Pancreas (tissue), 10 donors: ENCODE data around the gene KLHDC7B. TPM values are rescaled to one million over a fixed set of nuclear protein-coding genes. Genes with fewer than 3 reads are reported as not detected.

Experiments
- ATAC-seq, 4 donors: fragments of 200-7000 bp; cut with Tn5 transposase; one replicate each; pipeline versions ENCODE4 v1.8.0 to v1.9.1; 2020; ENCODE audit warnings: mild to moderate bottlenecking in 4 of 4, moderate library complexity in 4 of 4
- DNase-seq, 6 donors: peaks; one replicate each; pipeline ENCODE4 v3.0.0-alpha.2; 2020
- FAIRE-seq: peaks from 2 replicates; lab custom pipeline; 2012; peaks lifted over from hg19 to GRCh38; lab: Jason Lieb, UNC
- H3K27ac ChIP-seq, 4 donors: fragments of 200-600 bp; sonication (generic); 1 replicate in 3 of 4; 2 replicates in 1 of 4; pipeline versions ENCODE4 v1.5.0 to v1.8.0; 2020
- H3K27me3 ChIP-seq, 4 donors: fragments of 200-600 bp; one replicate each; pipeline ENCODE4 v1.8.0; 2021
- H3K36me3 ChIP-seq, 3 donors: fragments of 200-600 bp; sonication (generic) in 1 of 3; one replicate each; pipeline versions ENCODE4 v1.5.0 to v1.8.0; 2020 to 2021
- H3K4me1 ChIP-seq, 3 donors: fragments of 200-600 bp; one replicate each; pipeline ENCODE4 v1.8.0; 2021
- H3K4me3 ChIP-seq, 4 donors: fragments of 200-600 bp; sonication (generic) in 2 of 4; one replicate each; pipeline versions ENCODE4 v1.5.0 to v1.8.0; 2020 to 2021
- H3K9me3 ChIP-seq, 4 donors: fragments of 200-600 bp; one replicate each; pipeline ENCODE4 v1.8.0; 2021
- WGBS, 2 donors: extraction: QIAGEN DNeasy Blood & Tissue Kit; methylation state at CpG; one replicate each; pipeline ENCODE4 v1.1.7; 2013; 5-methylcytosine and 5-hydroxymethylcytosine counted together
- intact Hi-C, 3 donors: fragments of 100-400 bp; cut with DNase I; formaldehyde crosslinking; loops; one replicate each; pipeline versions ENCODE4 v1.11.1 to v1.14.2; 2022
- polyA plus RNA-seq, 2 donors: library from polyadenylated mRNA; stranded (reverse); fragments of 200-250 nt; gene quantifications; one replicate each; pipeline ENCODE4 v1.2.3, GENCODE V29; 2013
- total RNA-seq, 6 donors: library from RNA; stranded (reverse); fragmentation: NEBNext Ultra II Directional in 4 of 6; extraction: Animal tissue kit (Norgen Biotek cat#: 25700) in 4 of 6; gene quantifications; one replicate each; pipeline versions ENCODE4 v1.2.1 to v1.2.4, GENCODE V29; 2021 to 2023
- TF ChIP-seq, protein P1 (sequence below), 4 donors: fragments of 200-600 bp; sonication (generic) in 3 of 4; IDR thresholded peaks; one replicate each; pipeline versions ENCODE4 v1.5.0 to v1.8.0; 2021; ENCODE audit warnings: antibody characterized with exemption in 4 of 4
- donor health status: healthy with polysubstance abuse.
- donor health status: DM: no; HTN: no; CAD: no; lungs with moderate emphysema.
- donor health status: DM: no; HTN: no; CAD: no.
- donor health status: control.
- donor health status: control.
- donor health status: Bipolar disorder and iron deficiency.
- donor health status: DM: yes; HTN: yes; CAD: no.
- donor health status: DM: no; HTN: no; CAD: no.
- donor health status: DM: no; HTN: no; CAD: no.
- donor health status: DM: yes; HTN: yes; CAD: no.

KLHDC7B gene
- total and polyA plus RNA-seq, 8 donors = 0.03 to 2.1 (median 0.15) TPM; not detected in 1

DNA sequence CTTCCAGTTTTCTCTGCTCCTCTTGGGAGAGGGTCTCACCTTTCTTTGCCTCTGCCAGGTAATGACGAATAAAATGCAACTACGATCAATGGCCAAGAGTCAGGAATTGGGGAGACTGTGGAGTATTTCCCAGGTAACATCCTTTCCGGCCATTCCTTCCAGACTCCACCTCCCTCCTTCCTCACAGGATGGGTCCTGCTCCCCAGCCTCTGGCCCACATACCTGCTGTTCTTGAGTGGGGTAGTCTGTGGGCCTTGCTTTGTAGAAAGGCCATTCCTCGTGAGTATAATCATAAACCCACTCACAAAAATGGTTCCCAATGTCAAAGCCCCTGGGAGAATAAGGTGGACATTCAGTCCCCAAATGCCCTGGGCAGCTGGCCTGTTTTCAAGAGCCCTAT lies 34.1 kb downstream of the KLHDC7B start:
- ATAC-seq (no peak), DNase-seq (no peak), FAIRE-seq (no peak)
- H3K27me3 ChIP-seq = no peaks in the 10 kb centered on the region
- 93 to 94% methylated on average over 4 of the region's 4 CpGs for WGBS, 2 donors
- H3K36me3 ChIP-seq = no peaks in the 10 kb centered on the region
- TF ChIP-seq, protein P1, sequence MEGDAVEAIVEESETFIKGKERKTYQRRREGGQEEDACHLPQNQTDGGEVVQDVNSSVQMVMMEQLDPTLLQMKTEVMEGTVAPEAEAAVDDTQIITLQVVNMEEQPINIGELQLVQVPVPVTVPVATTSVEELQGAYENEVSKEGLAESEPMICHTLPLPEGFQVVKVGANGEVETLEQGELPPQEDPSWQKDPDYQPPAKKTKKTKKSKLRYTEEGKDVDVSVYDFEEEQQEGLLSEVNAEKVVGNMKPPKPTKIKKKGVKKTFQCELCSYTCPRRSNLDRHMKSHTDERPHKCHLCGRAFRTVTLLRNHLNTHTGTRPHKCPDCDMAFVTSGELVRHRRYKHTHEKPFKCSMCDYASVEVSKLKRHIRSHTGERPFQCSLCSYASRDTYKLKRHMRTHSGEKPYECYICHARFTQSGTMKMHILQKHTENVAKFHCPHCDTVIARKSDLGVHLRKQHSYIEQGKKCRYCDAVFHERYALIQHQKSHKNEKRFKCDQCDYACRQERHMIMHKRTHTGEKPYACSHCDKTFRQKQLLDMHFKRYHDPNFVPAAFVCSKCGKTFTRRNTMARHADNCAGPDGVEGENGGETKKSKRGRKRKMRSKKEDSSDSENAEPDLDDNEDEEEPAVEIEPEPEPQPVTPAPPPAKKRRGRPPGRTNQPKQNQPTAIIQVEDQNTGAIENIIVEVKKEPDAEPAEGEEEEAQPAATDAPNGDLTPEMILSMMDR (IDR thresholded peaks at IDR 0.05) = no peak
- intact Hi-C loops = no loop called here
- peaks cover 0 to 10% (median 0%) of the 10 kb centered on the region in 3 donors for H3K4me1 ChIP-seq
- H3K27ac ChIP-seq = no peak overlapping the region
- no peaks in the 10 kb centered on the region for H3K9me3 ChIP-seq
- no peak overlapping the region for H3K4me3 ChIP-seq

DNA sequence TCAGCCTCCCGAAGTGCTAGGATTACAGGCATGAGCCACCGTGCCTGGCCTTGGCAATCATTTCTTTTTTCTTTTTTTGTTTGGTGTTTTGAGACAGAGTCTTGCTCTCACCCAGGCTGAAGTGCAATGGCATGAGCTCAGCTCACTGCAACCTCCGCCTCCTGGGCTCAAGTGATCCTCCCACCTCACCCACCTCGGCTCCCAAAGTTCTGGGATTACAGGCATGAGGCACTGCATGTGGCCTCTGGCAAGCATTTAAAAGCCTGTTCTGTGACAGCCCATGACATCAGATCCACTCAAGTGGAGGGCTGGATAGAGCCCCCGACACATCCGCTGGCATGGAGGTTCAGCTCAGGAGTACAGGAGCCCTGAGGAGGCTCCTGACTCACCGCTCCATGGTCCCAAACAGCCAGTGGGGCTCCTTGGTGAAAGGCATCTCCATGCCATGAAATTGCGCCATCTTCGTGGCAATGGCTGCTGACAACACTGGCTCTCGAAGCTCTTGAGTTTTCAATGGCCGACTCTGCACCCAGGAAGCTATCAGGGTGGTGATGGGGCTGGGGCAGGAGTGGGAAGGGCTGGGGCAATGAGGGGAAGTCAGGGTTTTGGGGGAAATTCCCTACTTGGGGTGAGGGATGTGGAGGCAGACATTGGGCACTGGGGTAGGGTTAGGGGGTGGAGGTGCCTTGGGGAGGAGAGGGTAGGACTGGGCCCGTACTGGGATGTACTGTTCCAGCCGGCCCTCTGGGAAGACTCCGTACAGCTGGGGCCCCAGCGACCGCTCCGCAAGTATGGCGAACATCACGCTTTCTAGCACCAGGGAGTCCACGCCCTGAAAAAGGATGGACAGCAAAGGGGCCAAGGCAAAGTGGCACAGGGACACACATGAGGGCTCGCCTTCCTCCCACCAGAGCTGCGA lies 35.6 kb downstream of the KLHDC7B start:
- 86 to 93% methylated on average over 22 of the region's 22 CpGs for WGBS, 2 donors
- Histone ChIP-seq H3K4me3 (peak overlapping the region; percentile 70 to 91 (median 88)), H3K27ac (no peak overlapping the region), H3K4me1 (peaks cover 0 to 10% (median 0%) of the 10 kb centered on the region in 3 donors), H3K27me3 (no peaks in the 10 kb centered on the region), H3K9me3 (no peaks in the 10 kb centered on the region), H3K36me3 (no peaks in the 10 kb centered on the region)
- DNase-seq = peak in 2 of 6 donors; percentile 49 to 59
- intact Hi-C loops = no loop called here
- ATAC-seq = no peak
- no peak for FAIRE-seq
- TF ChIP-seq, protein P1 (IDR thresholded peaks at IDR 0.05) = no peak

DNA sequence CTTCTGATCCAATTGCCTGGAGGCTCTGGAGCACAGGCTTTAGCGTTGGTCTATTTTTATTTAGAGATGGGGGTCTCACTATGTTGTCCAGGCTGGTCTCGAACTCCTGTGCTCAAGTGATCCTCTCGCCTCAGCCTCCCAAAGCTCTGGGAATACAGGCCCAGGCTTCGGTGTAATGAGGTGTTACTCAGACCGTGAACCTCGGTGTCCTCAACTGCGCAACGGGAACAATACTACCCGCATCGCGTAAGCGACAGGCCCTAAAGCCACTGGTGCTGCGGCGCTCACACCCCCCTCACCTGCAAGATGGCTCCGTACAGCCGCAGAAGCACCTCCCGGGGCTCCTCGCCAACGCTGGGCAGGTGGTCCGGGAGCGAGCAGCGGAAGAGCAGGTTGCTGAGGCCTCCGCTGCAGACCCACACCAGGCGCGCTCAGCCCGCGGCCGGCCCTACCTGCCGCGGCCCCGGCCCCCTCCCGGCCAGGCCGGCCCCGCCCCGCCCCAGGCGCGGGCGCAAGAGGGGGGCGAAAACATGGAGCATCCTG lies 36.3 kb downstream of the KLHDC7B start:
- H3K27me3 ChIP-seq = no peaks in the 10 kb centered on the region
- ATAC-seq = peak in 2 of 4 donors; percentile 62
- WGBS, 2 donors = 5 to 6% methylated on average over 35 to 39 of the region's 39 CpGs
- peak overlapping the region; percentile 70 to 91 (median 88) for H3K4me3 ChIP-seq
- DNase-seq = peak in 1 of 6 donors; percentile 81
- H3K4me1 ChIP-seq = peaks cover 0 to 10% (median 0%) of the 10 kb centered on the region in 3 donors
- no peak for FAIRE-seq
- no peaks in the 10 kb centered on the region for H3K9me3 ChIP-seq
- intact Hi-C loops = no loop called here
- TF ChIP-seq, protein P1 (IDR thresholded peaks at IDR 0.05) = no peak
- H3K36me3 ChIP-seq = no peaks in the 10 kb centered on the region
- peak overlapping the region; percentile 96 to 99 (median 96) for H3K27ac ChIP-seq

DNA sequence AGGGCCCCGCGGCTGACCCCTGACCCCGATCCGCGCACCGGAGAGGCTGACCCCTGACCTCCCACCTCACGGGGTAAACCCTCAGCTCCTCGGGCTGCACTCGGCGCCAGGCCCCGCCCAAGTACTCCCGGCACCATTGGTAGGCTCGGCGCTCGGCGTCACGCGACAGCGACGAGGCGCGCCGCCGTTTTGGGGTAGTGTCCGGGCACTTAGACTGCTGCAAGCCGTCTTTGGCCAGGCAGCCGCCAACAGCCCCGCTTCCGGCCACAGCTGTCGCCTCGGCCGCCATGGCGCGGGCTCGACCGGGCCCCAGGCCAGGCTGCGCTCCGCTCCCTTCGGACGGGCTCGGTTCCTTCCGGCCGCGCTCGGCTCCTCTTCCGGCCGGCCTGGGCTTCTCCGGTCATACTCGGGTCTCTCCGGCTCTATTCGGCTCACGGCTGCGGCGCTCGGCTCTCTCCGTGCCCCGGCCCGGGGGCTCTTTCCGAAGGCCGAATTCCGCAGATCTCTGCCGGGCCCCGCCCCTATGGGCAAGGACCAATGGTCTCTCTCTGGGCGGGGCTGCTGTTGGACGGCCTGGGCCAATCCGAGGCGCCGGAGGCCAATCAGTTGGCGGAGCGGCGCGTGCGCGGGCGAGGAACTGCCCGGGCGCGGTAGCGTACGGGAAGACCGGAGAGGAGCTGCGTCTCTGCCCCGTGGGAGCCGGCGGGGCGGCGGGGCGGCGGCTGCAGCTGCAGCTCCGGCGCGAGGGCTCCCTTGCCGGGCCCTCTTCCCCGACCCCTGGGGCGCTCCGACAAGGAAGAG lies 37.0 kb downstream of the KLHDC7B start, which contains the start of gene CHKB:
CHKB (minus strand) TSS at position 357 of the 801 bp plus-strand sequence; CDS start at position 289, 68 bp downstream.
- WGBS, 2 donors = 0% methylated on average over 82 to 96 of the region's 96 CpGs
- DNase-seq (peak; percentile 98 to 100 (median 99)), FAIRE-seq (peak; percentile 93), ATAC-seq (peak; percentile 94 to 98 (median 94))
- TF ChIP-seq, protein P1 (IDR thresholded peaks at IDR 0.05) = no peak
- intact Hi-C loops = no loop called here
- Histone ChIP-seq H3K27ac (peak within 1 kb of the TSS; percentile 96 to 99 (median 96)), H3K4me3 (peak within 1 kb of the TSS; percentile 70 to 91 (median 88)), H3K9me3 (no peaks in the 10 kb centered on the region), H3K4me1 (peaks cover 0 to 10% (median 0%) of the 10 kb centered on the region in 3 donors), H3K36me3 (no peaks in the 10 kb centered on the region), H3K27me3 (no peaks in the 10 kb centered on the region)
